Endothelial cell of umbilical vein (primary cell): ENCODE measurements around the gene PTTG1IP. TPM values are rescaled to one million over a fixed set of nuclear protein-coding genes. Genes with fewer than 3 reads are reported as not detected.

ENCODE experiments used
- BruUV-seq: library from RNA; stranded (reverse); fragments of 400-500 nt; replicated peaks from 2 replicates; lab custom pipeline; 2021; lab: Mats Ljungman, UMichigan
- CTCF ChIA-PET: fragments of 300-600, 350-600 bp; sonication (Branson Sonifier 250); formaldehyde crosslinking; loops from one replicate; lab custom pipeline; 2021; ENCODE audit warnings: antibody characterized with exemption, inconsistent platforms; lab: Charles Lee
- POLR2A ChIA-PET: fragments of 300-600, 350-600 bp; sonication (Branson Sonifier 250); formaldehyde crosslinking; loops from one replicate; lab custom pipeline; 2021; ENCODE audit warnings: antibody characterized with exemption, inconsistent platforms; lab: Charles Lee
- DNase-seq: peaks from one replicate; pipeline ENCODE4 v3.0.0-alpha.2; 2011; ENCODE audit warnings: low read depth, low spot score
- FAIRE-seq: peaks from 2 replicates; lab custom pipeline; 2011; peaks lifted over from hg19 to GRCh38; lab: Jason Lieb, UNC
- H2AFZ ChIP-seq: 2 replicates; pipeline ENCODE4 v1.6.0; 2012; ENCODE audit warnings: low read depth, low read length, control low read depth, inconsistent platforms
- H3K27ac ChIP-seq: 2 replicates; pipeline ENCODE4 v1.5.1; 2011; ENCODE audit warnings: low read depth, mild to moderate bottlenecking, control low read depth, low read length, moderate library complexity; ENCODE audit not compliant: insufficient read depth
- H3K27me3 ChIP-seq, 2 experiments: 2 replicates each; pipeline versions ENCODE4 v1.6.0 to v1.6.1; 2011; ENCODE audit warnings: low read length in 2 of 2, mixed read lengths in 1 of 2; ENCODE audit not compliant: control insufficient read depth in 2 of 2, insufficient read depth in 2 of 2
- H3K36me3 ChIP-seq, 2 experiments: 2 replicates in 1 of 2; 3 replicates in 1 of 2; pipeline ENCODE4 v1.5.1; 2011; ENCODE audit warnings: low read length in 2 of 2, mild to moderate bottlenecking in 1 of 2, moderate library complexity in 1 of 2; ENCODE audit not compliant: control insufficient read depth in 2 of 2, insufficient read depth in 2 of 2; ENCODE audit errors: extremely low read depth in 1 of 2
- H3K4me1 ChIP-seq: 3 replicates; pipeline ENCODE4 v1.5.1; 2011; ENCODE audit warnings: mild to moderate bottlenecking, low read length; ENCODE audit not compliant: control insufficient read depth, insufficient read depth; ENCODE audit errors: extremely low read depth
- H3K4me2 ChIP-seq: 2 replicates; pipeline ENCODE4 v1.6.1; 2011; ENCODE audit warnings: low read length, control low read depth, mixed read lengths; ENCODE audit not compliant: insufficient read depth
- H3K4me3 ChIP-seq, 3 experiments: fragments of 200-600 bp in 1 of 3; sonication (generic), shearing (Covaris generic) in 1 of 3; replicated peaks in 1 of 3; 2 replicates each; pipeline ENCODE4 v1.5.1; 2011 to 2016; ENCODE audit warnings: control low read depth in 3 of 3, low read length in 3 of 3, mild to moderate bottlenecking in 2 of 3, inconsistent platforms in 1 of 3, low read depth in 1 of 3, moderate library complexity in 1 of 3; ENCODE audit not compliant: insufficient read depth in 1 of 3
- H3K79me2 ChIP-seq: 2 replicates; pipeline ENCODE4 v1.6.0; 2012; ENCODE audit warnings: low read length, inconsistent platforms; ENCODE audit not compliant: control insufficient read depth, insufficient read depth
- H3K9ac ChIP-seq: replicated peaks from 2 replicates; pipeline ENCODE3; 2011; ENCODE audit warnings: low read length, control low read depth; ENCODE audit not compliant: insufficient read depth; ENCODE audit errors: extremely low read depth
- H3K9me1 ChIP-seq: replicated peaks from 3 replicates; pipeline ENCODE4 v1.6.0; 2011; ENCODE audit warnings: mild to moderate bottlenecking, low read length; ENCODE audit not compliant: control insufficient read depth, insufficient read depth; ENCODE audit errors: extremely low read depth
- H3K9me3 ChIP-seq: replicated peaks from 2 replicates; pipeline ENCODE4 v1.5.1; 2012; ENCODE audit warnings: low read length, inconsistent platforms; ENCODE audit not compliant: control insufficient read depth, insufficient read depth
- H4K20me1 ChIP-seq: replicated peaks from 2 replicates; pipeline ENCODE3; 2011; ENCODE audit warnings: mild to moderate bottlenecking, low read length; ENCODE audit not compliant: control insufficient read depth, insufficient read depth; ENCODE audit errors: extremely low read depth
- EZH2 ChIP-seq: IDR thresholded peaks from 2 replicates; pipeline ENCODE4 v1.6.1; 2012; ENCODE audit warnings: borderline replicate concordance, low read depth, mild to moderate bottlenecking, moderate library complexity, low read length, inconsistent platforms; ENCODE audit not compliant: severe bottlenecking
- FOS ChIP-seq: IDR thresholded peaks from 2 replicates; pipeline ENCODE4 v1.6.1; 2011; ENCODE audit warnings: mild to moderate bottlenecking, low read length, moderate library complexity, borderline replicate concordance; ENCODE audit not compliant: insufficient read depth
- GATA2 ChIP-seq: IDR thresholded peaks from 2 replicates; pipeline ENCODE4 v1.7.0; 2011; ENCODE audit warnings: low read depth, mild to moderate bottlenecking, moderate library complexity, mixed read lengths, low read length; ENCODE audit not compliant: insufficient read length, insufficient read depth
- JUN ChIP-seq: IDR thresholded peaks from 2 replicates; pipeline ENCODE4 v1.6.1; 2011; ENCODE audit warnings: borderline replicate concordance, low read depth; ENCODE audit not compliant: insufficient read length, insufficient read depth
- MYC ChIP-seq: IDR thresholded peaks from one replicate; pipeline ENCODE4 v1.6.1; 2011; ENCODE audit warnings: mild to moderate bottlenecking, low read depth, low read length
- POLR2A ChIP-seq: IDR thresholded peaks from 2 replicates; pipeline ENCODE4 v1.6.1; 2012; ENCODE audit warnings: low read depth, mild to moderate bottlenecking, control low read depth, low read length
- POLR2AphosphoS5 ChIP-seq: IDR thresholded peaks from 2 replicates; pipeline ENCODE4 v1.6.1; 2012; ENCODE audit warnings: low read depth, mild to moderate bottlenecking, control low read depth, low read length, moderate library complexity; ENCODE audit not compliant: insufficient read depth
- dilution Hi-C: fragments of 300-500 bp; cut with MboI; formaldehyde crosslinking; loops from one replicate; pipeline ENCODE4 v1.15.0; 2019; ENCODE audit warnings: low sequenced_read_pairs; ENCODE audit not compliant: extremely low pct_ligation_motif_present
- intact Hi-C: fragments of 100-400 bp; cut with micrococcal nuclease; formaldehyde crosslinking; loops from one replicate; pipeline ENCODE4 v1.10.0; 2022
- polyA plus RNA-seq, 4 experiments: library from polyadenylated mRNA; depleted of rRNA in 3 of 4; stranded (reverse) in 3 of 4; unstranded in 1 of 4; fragments of >200 nt; gene quantifications; 2 replicates each; pipeline versions ENCODE4 v1.2.1 to v1.2.3, GENCODE V29; 2011 to 2012; ENCODE audit warnings: missing spikeins in 1 of 4
- total RNA-seq: library from RNA; stranded (reverse); gene quantifications from 2 replicates; pipeline ENCODE4 v1.2.3, GENCODE V29; 2021
- TF ChIP-seq, protein P1 (sequence below), 2 donors: IDR thresholded peaks; 1 replicate in 1 of 2; 2 replicates in 1 of 2; pipeline ENCODE4 v1.5.1; 2011; ENCODE audit warnings: low read length in 2 of 2, mild to moderate bottlenecking in 2 of 2, moderate library complexity in 2 of 2, control low read depth in 1 of 2, inconsistent platforms in 1 of 2, low read depth in 1 of 2; ENCODE audit not compliant: insufficient read depth in 1 of 2; ENCODE audit errors: extremely low read depth in 1 of 2
- TF ChIP-seq, protein P2 (sequence below): IDR thresholded peaks from 2 replicates; pipeline ENCODE4 v1.6.1; 2011; ENCODE audit not compliant: insufficient read depth, insufficient read length

Gene PTTG1IP
- total and polyA plus RNA-seq, 2 donors (not counting 3 experiments of a cell fraction or from before 2014, with no cell fraction given) = 342 to 415 TPM

- peak overlapping the region; percentile 93 for H3K27ac ChIP-seq
- TF ChIP-seq FOS (no peak), MYC (no peak), POLR2AphosphoS5 (no peak), GATA2 (no peak), EZH2 (no peak), JUN (no peak), POLR2A (no peak)
- TF ChIP-seq, protein P1, sequence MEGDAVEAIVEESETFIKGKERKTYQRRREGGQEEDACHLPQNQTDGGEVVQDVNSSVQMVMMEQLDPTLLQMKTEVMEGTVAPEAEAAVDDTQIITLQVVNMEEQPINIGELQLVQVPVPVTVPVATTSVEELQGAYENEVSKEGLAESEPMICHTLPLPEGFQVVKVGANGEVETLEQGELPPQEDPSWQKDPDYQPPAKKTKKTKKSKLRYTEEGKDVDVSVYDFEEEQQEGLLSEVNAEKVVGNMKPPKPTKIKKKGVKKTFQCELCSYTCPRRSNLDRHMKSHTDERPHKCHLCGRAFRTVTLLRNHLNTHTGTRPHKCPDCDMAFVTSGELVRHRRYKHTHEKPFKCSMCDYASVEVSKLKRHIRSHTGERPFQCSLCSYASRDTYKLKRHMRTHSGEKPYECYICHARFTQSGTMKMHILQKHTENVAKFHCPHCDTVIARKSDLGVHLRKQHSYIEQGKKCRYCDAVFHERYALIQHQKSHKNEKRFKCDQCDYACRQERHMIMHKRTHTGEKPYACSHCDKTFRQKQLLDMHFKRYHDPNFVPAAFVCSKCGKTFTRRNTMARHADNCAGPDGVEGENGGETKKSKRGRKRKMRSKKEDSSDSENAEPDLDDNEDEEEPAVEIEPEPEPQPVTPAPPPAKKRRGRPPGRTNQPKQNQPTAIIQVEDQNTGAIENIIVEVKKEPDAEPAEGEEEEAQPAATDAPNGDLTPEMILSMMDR (IDR thresholded peaks at IDR 0.05; ENCODE audit: extremely low read depth in 1 of 2, insufficient read depth in 1 of 2, low read depth in 1 of 2, low read length in 2 of 2) = no peak
- TF ChIP-seq, protein P2, sequence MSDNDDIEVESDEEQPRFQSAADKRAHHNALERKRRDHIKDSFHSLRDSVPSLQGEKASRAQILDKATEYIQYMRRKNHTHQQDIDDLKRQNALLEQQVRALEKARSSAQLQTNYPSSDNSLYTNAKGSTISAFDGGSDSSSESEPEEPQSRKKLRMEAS = no peak
- H3K27me3 ChIP-seq = no peaks in the 10 kb centered on the region
- no peaks in the 10 kb centered on the region for H3K9me1 ChIP-seq
- CTCF ChIA-PET = interaction anchor here (0.6 to 3.3 kb wide), 11 partner anchors 13 to 263 kb away, joined by 3 to 19 read pairs (median 3); partner anchors contain the start of gene UBE2G2
- H4K20me1 ChIP-seq = no peaks in the 10 kb centered on the region
- H3K4me3 ChIP-seq = peak overlapping the region; percentile 24 to 65 (median 45)
- H3K4me1 ChIP-seq = peaks cover 59% of the 10 kb centered on the region
- POLR2A ChIA-PET = interaction anchor here (1.4 kb wide), 1 partner anchor 9 kb away, joined by 7 read pairs; no protein-coding TSS in a partner anchor
- dilution Hi-C loops (no loop called here), intact Hi-C loops (loop anchor here (1.0 to 5.0 kb wide), 3 partner anchors 57 to 258 kb away; partner anchors contain the start of gene UBE2G2)
- H3K79me2 ChIP-seq = peaks cover 36% of the 10 kb centered on the region
- DNase-seq = peak; percentile 62
- H3K9me3 ChIP-seq = no peaks in the 10 kb centered on the region
- H3K9ac ChIP-seq = peak overlapping the region; percentile 87
- H3K36me3 ChIP-seq = no peaks in the 10 kb centered on the region
- BruUV-seq = TSS peak; percentile 51
- peak overlapping the region; percentile 58 for H3K4me2 ChIP-seq
- FAIRE-seq = no peak
- no peak overlapping the region for H2AFZ ChIP-seq
These were observed 678 bp upstream of the PTTG1IP start for GRCh38 chr21:44874240-44874496.
